Activated CD4-positive, alpha-beta T cell treated with anti-CD3 and anti-CD28 coated beads, Interleukin-2, amount 50 U/mL, for 48 hours (primary cell): ENCODE results near the gene FA2H.
"Not testable (repeated sequence)": the region's sequence is repeated elsewhere in the genome, so short reads cannot be mapped to it uniquely, and the experiment has no call there.

Experiments used
- DNase-seq, 2 experiments: peaks; one replicate each; pipeline ENCODE4 v3.0.0-alpha.2; 2020

FA2H gene

DNA sequence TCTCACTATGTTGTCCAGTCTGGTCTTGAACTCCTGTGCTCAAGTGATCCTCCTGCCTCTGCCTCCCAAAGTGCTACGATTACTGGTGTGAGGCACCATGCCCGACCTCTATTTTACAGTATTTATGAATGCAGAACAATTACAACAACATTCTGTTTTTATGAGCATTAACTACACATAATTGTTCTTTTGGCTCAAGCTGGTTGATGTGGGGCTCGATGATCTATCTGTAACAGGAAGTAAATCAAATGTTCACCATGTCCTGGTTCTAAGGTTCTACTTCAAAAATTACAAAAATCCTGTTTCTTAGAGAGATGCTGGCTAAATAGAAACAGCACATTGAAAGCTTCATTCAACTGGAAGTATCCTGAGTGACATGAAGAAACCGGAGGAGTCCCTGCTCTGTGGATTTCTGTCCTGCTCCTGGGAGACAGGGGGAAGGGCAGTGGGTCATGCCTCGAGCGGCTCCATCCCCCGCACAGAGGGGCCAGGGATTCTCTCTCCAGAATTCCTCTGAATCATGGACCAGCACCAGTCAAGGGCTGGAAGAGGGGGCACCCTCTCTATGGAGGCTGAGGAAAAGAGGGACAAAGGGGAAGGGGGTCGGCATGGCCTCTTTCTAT, 31.5 kb downstream of the FA2H start:
- no peak for DNase-seq

DNA sequence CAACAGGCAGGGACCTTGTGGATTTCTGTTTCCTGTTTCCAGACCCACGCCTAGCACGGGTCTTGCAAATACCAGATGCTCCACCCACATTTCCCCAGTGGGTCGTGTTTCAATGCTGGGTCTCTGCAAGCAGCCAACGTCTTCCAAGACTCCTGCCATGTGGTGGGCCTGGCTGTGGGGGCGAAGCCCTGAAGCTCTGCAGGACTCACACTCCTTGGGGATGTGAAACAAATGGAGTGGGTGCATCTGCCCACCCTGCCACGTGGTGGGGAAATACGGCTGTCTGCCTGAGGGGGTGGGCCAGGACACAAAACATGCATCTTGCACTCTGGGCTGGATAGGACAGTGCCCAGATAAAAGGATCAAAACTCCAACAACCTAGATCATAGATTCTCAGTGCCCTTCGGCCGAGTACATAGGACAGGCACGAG, 32.6 kb downstream of the FA2H start:
- no peak for DNase-seq

DNA sequence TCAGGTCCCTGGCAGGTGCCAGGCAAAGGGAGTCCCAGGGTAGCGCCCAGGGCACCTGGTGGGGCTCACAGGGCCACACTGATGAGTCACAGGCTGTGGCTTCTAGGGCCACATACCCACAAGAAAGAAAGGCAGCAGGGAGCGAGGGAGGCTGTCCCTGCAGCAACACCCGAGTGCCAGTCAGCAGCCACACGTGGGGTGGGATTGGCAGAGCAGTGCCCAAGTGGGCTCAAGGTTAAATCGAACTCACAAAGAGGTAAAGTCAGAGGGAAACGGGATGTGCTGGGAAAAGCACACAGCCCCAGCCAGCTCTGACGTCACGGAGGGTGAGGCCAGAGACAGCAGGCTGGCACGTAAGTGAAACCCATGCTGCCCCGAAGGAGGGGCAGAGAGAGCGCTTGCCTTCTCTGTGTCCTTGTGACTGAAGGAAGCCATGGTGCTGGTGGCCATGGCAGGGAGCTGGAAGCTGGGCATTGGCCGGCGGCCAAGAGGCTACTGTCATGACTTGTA, 33.8 kb downstream of the FA2H start:
- DNase-seq, result no peak

DNA sequence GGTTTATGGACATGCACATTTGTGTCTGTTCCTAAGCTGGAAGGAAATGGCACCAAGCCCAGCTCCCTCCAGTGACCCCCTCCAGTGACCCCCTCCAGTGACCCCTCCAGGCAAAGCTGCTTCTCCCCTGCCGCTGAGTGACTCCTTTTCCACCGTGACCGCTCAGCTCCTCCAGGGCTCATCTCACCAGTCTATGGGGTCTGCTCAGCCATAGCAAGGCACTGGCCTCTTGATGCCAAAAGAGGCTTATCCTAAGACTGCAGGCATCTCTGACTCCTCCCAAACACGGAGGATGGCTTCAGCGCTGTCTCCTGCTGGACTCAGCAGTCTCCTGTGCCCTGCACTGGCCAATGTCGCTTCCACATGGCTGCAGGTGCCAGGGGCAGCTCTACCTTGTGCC, 35.3 kb downstream of the FA2H start:
- no peak for DNase-seq

DNA sequence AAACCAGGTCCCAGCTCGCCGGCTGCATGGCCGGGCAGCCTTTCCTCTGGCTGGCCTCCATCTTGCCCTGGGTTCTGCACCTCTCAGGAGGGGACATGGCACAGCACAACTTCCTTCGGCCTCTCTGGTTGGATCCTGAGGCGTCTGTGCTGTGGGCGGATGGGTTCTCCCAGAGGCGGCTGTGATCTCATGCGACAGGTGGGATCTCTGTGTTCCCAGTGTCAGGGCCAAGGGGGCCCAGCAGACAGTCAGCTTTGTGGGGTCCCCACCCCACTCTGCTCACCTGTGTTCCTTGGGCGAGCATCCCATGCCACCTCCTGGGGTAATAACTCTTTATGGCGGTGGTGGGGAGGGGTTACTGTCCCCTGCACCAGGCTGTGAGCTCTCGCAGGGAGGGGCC, 35.8 kb downstream of the FA2H start:
- DNase-seq, result no peak

DNA sequence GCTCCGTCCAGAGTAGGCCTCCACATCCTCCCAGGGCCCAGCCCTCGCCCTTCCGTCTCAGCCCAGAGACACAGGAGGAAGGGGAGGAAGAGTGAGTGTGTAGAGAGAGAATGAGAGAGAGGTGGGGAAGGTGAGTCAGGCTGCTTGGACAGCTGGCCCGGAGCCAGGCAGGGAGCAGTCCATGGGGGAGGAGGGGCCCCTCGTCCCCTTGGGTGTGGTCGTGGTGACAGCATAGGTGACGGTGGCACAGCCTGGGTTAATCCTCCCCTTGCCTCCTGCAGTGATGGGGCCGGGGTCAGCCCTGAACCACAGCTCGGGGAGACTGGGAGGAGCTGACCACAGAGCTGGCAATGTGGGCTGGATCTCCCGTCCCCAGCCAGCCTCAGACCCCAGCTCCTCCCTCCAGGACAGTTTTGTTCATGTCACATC, 36.5 kb downstream of the FA2H start:
- no peak for DNase-seq

DNA sequence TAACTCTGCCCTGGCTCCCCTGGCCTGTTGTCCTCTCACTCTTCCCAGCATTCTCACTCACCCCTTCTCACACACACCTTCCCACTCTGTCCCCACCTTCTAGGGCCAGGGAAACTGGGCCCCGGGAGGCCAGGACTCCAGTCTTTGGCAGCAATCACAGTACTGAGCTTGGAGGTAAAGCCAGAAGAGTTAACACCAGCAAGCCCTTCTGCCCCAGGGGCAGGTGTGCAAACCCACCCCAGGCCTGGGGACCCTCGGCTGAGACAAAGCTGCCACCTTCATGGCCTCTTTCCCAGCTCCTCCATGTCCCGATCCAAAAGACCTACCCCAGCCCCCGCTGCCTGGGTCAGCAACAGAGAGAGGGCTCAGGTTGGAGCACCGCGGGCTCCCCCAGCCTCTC, 37.1 kb downstream of the FA2H start:
- DNase-seq, result no peak

DNA sequence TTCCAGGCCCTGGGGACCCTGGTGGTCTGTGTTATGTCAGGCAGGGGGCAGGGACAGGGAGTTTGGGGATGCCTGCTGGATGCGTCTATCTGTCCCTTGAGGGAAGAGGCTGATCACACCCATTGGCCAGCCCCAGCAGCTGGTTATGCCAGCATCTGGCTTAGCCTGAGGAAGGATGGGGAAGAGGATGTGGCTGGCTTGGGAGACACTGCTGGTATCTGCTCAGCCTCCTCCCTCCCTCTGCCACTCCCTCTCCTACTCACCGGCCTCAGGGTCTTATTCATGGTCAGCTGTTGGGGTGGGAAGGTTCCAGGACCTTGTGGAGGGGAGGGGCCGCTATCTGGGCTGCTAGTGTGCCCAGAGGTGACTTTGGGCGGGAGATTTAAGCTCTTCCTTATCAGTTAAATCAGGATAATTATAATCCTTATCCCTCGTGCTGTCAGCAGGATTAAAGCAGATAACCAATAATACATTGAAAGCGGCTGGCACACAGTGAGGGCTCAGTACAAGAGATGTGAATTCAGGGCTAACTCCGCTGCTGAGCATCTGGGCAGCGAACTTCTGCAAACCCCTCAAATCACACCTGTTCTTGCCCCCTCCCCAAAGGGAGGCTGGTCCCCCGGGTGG, 38.0 kb downstream of the FA2H start:
- DNase-seq, result no peak

DNA sequence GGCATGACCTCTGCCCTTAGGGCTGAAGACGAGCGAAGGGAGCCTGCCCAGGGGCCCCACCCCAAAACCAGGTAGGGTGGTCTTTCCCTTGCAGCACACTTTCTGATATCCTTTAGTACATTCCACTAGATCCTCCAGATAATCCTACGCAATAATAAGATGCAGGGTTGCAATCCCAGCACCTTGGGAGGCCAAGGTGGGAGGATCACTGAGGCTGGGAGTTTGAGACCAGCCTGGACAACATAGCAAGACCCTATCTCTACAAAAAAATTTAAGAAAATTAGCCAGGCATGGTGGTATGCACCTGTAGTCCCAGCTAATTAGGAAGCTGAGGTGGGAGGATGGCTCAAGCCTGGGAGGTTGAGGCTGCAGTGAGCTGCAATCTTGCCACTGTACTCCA, 39.1 kb downstream of the FA2H start:
- no peak for DNase-seq

DNA sequence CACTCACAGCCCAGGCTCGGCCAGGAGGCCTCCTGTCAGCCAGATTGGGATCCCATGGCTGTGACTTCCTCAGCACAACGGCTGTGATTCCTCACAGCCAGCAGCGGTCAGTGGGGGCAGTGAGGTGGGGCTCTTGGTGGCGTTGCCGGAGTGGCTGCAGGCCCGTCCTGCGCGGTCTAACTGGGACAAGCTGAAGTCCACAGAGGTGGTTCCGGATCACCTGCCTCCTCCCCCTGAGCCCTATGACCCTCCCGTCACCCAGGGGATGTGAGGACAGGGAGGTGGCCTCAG, 39.5 kb downstream of the FA2H start:
- DNase-seq, result no peak

DNA sequence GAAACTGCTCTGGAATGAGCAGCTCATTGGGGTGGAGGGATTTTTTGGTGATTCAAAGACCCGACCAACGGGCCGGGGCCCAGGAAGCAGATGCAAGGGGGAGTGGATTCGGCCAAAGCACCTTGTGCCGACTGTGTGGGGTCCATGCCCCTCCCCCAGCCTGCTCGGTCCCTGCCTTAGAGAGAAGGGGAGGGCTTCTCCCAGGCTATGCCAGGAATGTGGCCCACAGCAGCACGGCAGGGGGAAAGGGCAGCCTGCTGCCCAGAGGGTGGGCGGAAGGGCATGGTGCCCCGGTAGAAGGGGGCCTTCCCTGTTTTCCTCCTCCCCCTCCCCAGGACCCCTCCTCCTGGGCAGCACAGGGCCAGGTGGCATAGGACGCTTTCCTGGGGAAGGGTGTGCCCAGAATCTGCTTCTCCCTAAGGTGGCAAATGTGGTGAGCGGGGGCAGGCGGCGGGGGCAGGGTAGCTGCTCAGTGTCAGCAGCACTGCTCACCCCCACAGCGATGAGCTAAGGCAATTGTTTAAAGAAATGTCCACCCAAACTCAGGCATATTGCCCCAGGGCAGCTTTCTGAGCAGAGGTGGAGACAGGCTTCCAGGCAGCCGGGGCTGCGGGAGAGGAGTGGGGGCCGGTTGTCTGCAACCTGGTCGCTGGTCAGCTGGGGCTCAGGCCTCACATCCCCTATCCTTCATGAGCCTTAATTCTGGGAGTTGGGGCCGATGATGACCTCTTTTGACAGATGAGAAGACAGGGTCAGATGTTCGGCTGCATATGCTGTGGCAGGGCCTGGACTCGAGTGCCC, 40.1 kb downstream of the FA2H start:
- no peak for DNase-seq

DNA sequence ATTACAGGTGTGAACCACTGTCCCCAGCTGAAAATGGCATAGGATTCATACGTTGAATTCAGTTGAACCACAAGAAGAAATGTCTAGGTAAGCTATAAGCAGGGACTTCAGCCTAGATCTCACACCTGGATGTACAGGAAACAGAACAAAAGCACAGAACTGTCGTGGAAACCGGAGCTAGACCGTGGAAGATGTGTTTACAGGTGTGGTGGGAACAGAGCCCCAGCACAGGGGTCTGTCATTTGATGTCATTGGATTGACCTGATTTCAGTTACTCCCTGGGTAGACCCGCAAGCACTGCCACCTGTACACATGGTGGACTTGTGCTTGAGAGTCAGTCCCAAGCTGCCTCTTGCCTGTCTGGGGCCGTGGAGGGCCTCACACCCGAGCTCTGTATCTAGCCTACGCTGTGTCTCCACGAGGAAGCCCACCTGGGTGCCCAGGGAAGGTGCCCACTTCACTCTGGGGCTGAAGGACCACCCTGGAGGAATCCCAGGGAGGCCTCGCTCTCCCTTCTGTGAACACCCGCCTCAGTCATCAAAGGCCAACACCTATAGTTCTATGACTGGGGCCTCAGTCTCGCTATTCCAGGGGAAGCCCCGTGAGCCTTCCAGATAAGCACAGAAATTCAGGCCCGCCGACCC, 41.8 kb downstream of the FA2H start:
- no peak for DNase-seq

DNA sequence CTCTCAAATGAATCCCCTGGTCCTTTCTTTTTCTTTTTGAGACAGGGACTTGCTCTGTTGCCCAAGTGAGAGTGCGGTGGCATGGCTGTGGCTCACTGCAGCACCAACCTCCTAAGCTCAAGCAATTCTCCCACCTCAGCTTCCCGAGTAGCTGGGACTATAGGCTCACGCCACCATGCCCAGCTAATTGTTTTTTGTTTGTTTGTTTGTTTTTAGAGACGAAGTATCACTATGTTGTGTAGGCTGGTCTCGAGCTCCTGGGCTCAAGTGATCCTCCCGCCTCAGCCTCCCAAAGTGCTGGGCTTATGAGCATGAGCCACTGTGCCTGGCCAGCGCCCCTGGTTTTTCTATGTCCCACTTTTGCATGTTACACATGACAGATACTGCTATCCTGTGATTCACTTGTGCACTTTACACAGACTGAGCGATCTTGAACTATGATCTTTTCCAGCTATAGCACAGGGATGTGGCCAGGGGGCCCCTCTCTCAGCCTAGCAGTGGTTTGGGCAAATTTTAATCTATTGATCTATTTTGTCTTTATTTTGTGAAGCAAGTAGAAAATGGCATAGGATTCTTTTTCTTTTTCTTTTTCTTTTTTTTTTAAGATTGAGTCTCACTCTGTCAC, 42.7 kb downstream of the FA2H start:
- no peak for DNase-seq

DNA sequence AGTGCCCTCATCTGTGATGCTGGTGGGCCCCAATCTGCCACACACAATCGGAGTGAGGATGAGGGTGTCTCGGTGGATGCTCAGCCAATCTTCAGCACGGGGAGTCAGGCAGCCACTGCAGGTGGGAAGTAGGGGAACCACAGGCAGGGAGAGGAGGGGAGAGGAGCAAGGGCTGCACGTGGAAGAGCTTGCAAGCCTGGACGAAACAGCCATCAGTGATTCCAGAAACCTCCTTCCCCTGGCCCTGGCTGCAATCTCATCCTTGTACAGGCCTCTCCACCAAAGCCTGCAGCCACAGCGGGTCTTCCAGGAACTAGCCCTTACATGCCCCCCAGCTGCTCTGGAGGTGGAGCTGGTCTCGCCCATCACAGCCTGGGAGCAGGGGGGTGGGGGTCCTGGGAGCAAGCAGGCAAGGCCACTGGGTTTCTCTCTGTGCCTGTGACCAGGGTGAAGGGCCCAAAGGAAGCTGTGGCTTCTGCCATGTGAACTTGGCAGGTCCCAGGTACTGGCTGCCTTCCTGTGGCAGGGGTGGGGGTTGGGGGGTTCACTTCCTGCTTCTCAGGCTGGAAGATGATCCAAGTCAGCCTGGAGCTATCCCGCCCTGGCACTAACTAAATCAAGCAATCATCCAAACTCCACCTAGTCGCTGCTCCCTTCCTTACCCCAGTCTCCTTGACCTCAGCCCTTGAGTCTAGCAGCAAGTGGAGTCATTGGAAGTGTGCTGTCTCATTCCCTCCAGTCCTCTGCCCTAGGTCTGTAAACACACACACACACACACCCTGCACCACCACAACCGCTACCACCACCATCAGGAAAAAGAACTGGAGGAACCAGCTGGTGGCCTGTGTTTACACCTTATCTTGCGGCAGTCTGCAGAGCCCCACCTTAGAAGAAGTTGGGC, 44.6 kb downstream of the FA2H start:
- DNase-seq, result no peak

DNA sequence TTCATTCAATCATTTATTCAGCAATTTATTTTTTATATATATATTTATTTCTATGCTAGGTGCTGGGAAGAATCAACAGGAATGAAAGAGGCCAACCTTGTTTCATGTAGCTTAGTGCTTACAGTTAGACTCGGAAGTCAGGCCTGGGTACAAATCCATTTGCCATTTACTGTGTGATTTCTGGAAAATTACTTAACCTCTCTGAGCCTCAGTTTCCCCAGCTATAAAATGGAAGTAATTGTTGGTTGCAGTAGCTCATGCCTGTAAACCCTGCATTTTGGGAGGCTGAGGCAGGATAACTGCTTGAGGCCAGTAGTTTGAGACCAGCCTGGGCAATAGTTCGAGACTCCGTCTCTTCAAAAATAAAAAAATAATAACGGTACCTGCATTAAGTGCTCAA, 46.7 kb downstream of the FA2H start:
- no peak for DNase-seq

DNA sequence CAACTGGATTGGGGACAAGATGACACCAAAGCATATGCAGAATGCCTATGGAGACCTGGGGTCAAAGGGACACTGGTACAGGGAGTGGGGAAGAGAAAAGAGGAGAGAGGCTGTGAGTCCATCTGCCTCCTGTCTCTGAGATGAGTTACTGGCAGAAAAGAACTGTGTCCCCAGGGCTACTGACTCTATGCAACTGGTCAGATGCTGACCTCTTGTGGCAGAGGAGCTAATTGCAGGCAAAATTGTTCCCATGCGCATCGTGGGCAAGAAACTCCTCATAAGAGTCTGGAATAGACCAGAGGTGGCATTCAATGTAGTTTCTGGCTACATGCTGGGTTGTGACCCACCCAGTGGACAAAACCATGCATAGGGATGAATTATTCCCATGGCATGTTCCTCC, 47.9 kb downstream of the FA2H start:
- DNase-seq, result peak; percentile 56 to 68

DNA sequence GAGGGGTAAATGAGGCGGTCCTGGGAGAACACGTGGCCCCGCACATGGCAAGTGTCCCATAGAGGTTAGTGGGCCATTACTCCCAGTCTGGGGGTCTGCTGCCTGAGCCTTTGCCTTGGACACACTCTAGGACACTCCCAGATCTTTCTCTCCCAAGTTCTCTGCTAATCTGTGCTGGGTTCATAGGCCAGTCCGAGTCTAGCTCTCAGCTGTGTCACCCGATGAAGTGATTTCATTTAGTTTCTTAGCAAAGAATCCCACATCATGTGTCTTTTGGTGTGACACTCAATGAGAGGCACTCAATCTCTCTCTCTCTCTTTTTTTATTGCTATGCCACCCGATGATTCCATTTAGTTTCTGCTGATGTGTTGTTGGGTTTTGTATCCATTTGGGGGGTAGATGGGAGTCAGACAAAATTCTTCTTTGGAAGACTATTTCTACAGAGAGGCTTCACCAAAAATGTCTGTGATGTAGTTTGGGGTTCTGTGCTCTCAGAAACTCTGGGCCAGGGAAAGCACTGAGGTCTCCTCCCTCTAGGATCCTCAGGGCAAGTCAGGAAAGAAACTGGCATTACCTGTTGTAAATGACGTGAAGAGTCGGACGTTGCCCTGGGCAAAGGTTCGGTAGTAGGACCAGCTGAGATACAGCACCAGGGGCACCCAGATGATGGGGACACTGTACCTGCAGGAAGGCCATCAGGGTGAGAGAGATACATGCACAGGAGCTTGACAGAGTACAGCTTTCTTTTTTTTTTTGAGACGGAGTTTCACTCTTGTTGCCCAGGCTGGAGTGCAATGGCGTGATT, 48.8 kb downstream of the FA2H start:
- no peak for DNase-seq

DNA sequence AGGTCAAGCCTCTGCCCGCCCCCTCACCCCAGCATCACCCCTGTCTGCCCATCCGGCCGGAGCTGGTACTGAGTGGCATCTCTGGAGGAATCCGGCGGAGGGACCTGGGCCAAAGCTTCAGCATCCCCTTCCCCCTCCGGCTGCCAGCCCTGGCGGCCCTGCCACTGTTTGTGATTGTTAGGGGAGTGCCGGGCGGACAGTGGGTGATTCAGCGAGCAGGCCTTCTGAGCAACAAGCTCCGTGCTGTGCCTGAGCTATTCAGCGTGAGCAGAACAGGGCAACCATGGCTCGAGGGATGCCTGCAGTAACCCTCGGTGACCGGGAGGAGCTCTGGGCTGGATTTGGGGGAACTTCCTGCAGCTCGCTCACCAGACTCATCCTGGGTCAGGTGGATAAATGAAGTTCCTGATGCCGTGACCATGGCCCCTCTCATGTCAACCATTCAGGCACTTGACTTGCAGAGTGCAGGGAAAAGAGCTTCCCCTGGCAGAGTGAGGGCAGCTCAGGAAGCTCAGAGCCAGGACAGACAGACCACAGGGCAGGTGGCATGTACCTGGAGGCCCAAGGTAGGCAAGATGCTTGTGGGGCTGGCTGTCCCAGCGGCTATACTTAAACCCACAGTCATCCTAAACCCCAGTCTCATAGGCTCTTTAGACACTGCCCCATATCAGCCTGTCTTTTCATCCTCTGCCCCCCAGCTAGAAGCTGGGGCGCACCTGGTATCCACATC, 49.6 kb downstream of the FA2H start:
- no peak for DNase-seq

DNA sequence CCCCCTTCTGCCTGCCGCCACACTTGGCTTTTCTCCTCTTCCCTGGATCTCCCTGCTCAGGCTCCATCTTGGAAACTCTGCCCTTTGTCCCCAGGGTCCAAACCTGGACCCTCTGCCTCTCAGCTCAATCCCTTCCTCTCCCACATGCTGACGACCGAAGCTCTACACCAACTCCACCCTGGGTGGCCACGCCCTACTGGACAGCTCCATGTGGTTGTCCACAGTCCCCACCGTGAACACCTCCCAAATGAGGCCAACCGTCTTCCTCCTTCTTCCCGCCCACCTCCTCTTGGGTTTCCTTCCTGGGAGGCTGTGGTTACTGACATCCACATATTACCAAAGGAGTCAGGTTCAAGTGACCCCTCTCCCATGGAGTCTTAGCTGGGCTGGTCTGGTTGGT, 51.4 kb downstream of the FA2H start:
- no peak for DNase-seq

DNA sequence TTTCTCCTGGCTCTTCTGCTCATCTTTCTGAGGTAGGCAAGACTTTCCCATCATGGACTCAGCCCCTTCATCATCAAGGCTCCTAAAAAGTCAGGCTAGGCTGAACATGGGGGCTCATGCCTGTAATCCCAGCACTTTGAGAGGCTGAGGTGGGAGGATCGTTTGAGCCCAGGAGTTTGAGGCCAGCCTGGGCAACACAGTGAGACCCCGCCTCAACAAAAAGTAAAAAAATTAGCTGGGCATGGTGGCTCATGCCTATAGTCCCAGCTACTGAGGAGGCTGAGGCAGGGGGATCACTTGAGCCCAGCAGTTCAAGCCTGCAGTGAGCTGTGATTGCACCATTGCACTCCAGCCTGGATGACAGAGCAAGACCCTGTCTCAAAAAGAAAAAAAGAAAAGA, 52.5 kb downstream of the FA2H start:
- DNase-seq, result not testable (repeated sequence)

DNA sequence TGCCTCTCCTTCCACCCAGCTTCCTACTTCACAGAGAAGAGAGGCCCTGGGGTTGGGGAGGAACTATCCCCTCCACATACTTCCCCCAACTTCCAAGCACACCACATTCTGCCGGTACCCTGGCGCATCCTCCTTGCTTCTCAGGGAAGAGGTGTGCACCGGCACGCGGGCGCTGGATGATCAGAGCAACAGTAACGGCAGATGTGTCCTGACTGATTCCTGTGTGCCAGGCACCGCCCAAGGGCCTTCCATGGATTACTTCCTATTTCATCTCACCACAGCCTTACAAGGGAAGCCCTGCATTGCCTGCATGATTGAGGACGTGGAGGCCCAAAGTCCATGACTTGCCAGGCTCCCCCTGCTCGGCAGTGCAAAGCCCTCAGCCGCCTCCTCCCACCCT, 52.9 kb downstream of the FA2H start:
- no peak for DNase-seq
